CD4-positive, alpha-beta T cell treated with Interleukin-12 subunit alpha and Interleukin-12 subunit beta, for 1 hour (primary cell): ENCODE results near the gene BICC1.

Experiments
- DNase-seq: peaks from one replicate; pipeline ENCODE4 v3.0.0-alpha.2; 2020

The BICC1 gene

GRCh38 chr10:58714409-58714808, 201.7 kb downstream of the BICC1 start:
- no peak for DNase-seq

- no peak for DNase-seq
These were observed 202.4 kb downstream of the BICC1 start for GRCh38 chr10:58715061-58715460.

GRCh38 chr10:58718596-58718995, 205.9 kb downstream of the BICC1 start:
- DNase-seq: no peak

- DNase-seq: no peak
These were observed 209.1 kb downstream of the BICC1 start for GRCh38 chr10:58721601-58722281.

- no peak for DNase-seq
These were observed 210.5 kb downstream of the BICC1 start for GRCh38 chr10:58723186-58723585.

- no peak for DNase-seq
These were observed 211.3 kb downstream of the BICC1 start for GRCh38 chr10:58723966-58724365.

GRCh38 chr10:58724781-58725180, 212.1 kb downstream of the BICC1 start:
- no peak for DNase-seq

- DNase-seq: no peak
These were observed 213.2 kb downstream of the BICC1 start for GRCh38 chr10:58725901-58726300.

- DNase-seq: no peak
These were observed 215.0 kb downstream of the BICC1 start for GRCh38 chr10:58727633-58728032.

- DNase-seq: no peak
These were observed 218.6 kb downstream of the BICC1 start for GRCh38 chr10:58731276-58731675.

- DNase-seq: no peak
These were observed 220.8 kb downstream of the BICC1 start for GRCh38 chr10:58733436-58733835.

GRCh38 chr10:58734116-58734515, 221.4 kb downstream of the BICC1 start:
- DNase-seq: no peak

GRCh38 chr10:58734664-58735063, 222.0 kb downstream of the BICC1 start:
- no peak for DNase-seq

- no peak for DNase-seq
These were observed 222.4 kb downstream of the BICC1 start for GRCh38 chr10:58735087-58735486.

GRCh38 chr10:58740620-58741369, 228.1 kb downstream of the BICC1 start:
- DNase-seq: no peak

GRCh38 chr10:58741673-58742072, 229.0 kb downstream of the BICC1 start:
- no peak for DNase-seq

GRCh38 chr10:58742141-58742540, 229.5 kb downstream of the BICC1 start:
- DNase-seq: no peak

GRCh38 chr10:58743466-58744115, 230.9 kb downstream of the BICC1 start:
- DNase-seq: no peak

- no peak for DNase-seq
These were observed 234.0 kb downstream of the BICC1 start for GRCh38 chr10:58746474-58747185.

GRCh38 chr10:58747687-58748086, 235.0 kb downstream of the BICC1 start:
- no peak for DNase-seq

GRCh38 chr10:58752665-58753064, 240.0 kb downstream of the BICC1 start:
- no peak for DNase-seq

- DNase-seq: no peak
These were observed 240.8 kb downstream of the BICC1 start for GRCh38 chr10:58753425-58753824.
